ENCODE data around the gene SLIT1.

DNA sequence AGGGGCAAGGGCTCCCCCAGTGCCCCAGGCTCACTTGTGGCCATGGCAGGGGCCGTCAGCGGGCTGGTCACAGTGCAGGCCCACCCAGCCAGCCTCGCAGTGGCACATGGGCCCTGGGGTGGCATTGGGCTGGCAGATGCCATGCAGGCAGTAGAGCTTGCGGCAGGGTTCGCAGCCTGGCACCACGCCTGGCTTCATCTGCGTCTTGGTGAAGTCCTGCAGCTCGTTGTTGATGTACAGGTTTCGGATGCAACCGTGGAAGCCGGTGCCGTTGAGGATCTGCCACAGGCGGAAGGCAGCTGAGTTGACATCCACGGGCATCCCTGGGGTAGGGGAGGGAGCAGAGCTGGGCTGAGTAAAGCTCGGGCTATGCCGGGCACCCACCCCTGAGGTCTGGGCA, 183.1 kb downstream of the SLIT1 start:
- TF ChIP-seq TAF1 (IDR thresholded peaks at IDR 0.05; ENCODE audit: borderline replicate concordance, insufficient read depth, low read length): no peak
- TF ChIP-seq, protein P1, sequence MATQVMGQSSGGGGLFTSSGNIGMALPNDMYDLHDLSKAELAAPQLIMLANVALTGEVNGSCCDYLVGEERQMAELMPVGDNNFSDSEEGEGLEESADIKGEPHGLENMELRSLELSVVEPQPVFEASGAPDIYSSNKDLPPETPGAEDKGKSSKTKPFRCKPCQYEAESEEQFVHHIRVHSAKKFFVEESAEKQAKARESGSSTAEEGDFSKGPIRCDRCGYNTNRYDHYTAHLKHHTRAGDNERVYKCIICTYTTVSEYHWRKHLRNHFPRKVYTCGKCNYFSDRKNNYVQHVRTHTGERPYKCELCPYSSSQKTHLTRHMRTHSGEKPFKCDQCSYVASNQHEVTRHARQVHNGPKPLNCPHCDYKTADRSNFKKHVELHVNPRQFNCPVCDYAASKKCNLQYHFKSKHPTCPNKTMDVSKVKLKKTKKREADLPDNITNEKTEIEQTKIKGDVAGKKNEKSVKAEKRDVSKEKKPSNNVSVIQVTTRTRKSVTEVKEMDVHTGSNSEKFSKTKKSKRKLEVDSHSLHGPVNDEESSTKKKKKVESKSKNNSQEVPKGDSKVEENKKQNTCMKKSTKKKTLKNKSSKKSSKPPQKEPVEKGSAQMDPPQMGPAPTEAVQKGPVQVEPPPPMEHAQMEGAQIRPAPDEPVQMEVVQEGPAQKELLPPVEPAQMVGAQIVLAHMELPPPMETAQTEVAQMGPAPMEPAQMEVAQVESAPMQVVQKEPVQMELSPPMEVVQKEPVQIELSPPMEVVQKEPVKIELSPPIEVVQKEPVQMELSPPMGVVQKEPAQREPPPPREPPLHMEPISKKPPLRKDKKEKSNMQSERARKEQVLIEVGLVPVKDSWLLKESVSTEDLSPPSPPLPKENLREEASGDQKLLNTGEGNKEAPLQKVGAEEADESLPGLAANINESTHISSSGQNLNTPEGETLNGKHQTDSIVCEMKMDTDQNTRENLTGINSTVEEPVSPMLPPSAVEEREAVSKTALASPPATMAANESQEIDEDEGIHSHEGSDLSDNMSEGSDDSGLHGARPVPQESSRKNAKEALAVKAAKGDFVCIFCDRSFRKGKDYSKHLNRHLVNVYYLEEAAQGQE (IDR thresholded peaks at IDR 0.05; ENCODE audit: insufficient read depth in 1 of 2, low read depth in 2 of 2, low read length in 2 of 2): no peak
- no peak for TF ChIP-seq POLR2AphosphoS5 (IDR thresholded peaks at IDR 0.05; ENCODE audit: low read depth, low read length)
- TF ChIP-seq SIN3A (IDR thresholded peaks at IDR 0.05; ENCODE audit: borderline replicate concordance, insufficient read depth, low read length): no peak
- no peak for TF ChIP-seq FOXP2 (optimal IDR thresholded peaks at IDR 0.05; ENCODE audit: borderline replicate concordance, extremely low read depth, extremely low read length, insufficient read depth)
